Measurements from ENCODE around the gene SLAMF7.
"Not testable (repeated sequence)": the region's sequence is repeated elsewhere in the genome, so short reads cannot be mapped to it uniquely, and the experiment has no call there.

The SLAMF7 gene

DNA sequence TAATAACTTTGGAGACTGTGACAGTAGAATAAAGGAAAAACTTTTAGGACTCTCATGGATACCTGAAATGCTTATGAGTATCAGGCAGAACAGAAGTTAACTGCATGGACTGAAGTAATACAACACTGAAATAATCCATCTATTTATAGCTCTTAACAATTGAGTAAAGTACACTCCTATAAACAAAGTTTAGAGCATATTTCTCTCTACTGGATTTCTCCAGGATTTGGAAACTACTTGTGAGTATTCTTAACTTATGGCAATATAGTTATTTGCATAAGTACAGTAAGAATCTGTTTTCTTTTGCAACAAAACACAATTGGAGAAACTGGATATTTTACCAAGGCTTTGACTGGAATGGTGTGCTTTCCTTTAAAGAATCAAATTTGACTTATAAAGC, 17.6 kb upstream of the SLAMF7 start:
- no peak for DNase-seq

DNA sequence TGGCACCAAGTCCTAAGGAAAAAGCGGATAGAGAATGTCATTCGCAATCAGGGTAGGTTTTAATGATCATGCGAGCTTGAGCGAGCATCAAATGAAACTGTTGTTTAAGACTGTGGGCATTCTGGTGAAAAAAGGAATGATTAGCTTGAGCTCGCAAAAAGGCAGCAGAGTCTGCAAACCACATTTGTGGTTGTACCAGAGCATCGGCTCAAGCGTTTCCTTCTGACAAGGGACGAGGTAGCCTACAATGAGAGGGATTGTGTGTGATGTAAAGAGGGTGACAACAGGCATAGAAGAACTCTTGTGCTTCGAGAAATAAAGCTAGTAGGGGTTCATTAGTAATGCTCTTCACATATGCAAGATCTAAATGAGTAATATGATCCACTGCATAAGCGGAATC, 16.3 kb upstream of the SLAMF7 start:
- no peak for DNase-seq

DNA sequence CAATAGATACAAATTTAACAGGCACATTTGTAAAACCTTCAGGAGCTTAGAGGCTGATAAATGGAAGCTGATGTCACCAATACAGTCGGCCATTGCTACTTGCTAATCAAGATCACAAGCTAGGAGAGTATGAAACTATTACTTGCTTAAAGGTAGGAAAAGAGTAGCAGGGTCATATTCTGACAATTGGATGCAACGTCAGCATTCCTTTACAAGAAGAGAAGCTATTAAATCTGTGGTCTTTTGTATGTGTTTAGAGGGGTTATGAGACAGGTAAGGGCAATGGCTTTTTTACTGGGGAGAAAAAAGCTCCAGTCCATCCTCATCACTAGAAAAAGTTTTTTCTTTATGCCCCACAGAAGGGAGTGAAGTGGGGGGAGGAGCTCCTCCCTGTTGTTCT, 15.7 kb upstream of the SLAMF7 start:
- no peak for DNase-seq

DNA sequence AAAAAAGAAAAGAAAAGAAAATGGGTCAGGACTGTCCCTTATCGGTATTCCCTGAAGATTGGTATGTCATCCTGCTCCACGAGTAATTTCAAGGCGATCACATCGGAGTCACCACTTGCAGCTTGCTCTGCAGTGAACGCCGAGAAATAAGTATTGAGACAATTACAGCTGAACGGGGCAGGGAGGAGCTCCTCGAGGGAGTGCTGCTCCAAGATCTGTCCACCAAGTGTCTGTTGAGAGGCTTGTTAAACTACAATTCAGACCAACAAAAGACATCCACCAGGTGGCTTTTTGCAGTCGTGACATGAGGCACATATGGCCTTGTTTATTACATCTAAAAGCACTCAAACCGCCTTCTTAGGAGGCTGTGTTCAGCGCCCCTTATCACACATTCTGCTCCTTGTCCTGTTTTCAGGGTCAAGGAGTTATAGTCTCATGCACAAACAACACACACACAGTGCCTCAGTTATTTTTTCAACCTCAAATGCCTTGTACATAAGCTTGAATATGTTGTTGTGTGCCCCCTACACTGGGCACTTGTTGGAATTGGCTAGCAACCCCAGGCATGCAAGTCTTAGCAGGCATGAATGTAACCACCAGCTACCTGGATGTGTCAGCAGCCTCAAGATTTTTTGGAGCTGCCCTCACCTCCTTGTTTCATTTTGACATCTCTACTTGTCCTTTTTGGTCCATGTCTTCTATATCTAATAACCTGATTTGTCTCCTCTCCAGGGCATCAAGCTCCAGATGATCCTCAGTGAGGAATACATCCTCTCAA, 14.4 kb upstream of the SLAMF7 start:
- no peak for DNase-seq

DNA sequence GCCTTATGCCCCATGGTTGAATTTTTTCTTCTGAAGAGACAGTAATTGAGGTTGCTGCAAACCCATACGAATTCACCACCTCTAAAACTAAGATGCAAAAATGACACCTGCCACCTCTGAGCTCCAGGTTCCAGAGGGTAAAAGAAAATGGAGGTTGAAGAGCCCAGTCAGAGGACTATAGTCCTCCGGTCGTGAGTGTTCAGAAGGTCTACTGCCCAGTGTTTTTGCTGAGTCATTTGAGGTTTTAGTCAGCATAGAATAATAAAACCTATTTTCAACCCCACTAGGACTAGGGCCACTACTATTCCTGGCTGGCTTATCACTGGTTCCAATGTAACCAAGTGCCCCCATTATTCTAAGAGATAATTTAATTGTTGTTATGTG, 12.9 kb upstream of the SLAMF7 start:
- no peak for DNase-seq

DNA sequence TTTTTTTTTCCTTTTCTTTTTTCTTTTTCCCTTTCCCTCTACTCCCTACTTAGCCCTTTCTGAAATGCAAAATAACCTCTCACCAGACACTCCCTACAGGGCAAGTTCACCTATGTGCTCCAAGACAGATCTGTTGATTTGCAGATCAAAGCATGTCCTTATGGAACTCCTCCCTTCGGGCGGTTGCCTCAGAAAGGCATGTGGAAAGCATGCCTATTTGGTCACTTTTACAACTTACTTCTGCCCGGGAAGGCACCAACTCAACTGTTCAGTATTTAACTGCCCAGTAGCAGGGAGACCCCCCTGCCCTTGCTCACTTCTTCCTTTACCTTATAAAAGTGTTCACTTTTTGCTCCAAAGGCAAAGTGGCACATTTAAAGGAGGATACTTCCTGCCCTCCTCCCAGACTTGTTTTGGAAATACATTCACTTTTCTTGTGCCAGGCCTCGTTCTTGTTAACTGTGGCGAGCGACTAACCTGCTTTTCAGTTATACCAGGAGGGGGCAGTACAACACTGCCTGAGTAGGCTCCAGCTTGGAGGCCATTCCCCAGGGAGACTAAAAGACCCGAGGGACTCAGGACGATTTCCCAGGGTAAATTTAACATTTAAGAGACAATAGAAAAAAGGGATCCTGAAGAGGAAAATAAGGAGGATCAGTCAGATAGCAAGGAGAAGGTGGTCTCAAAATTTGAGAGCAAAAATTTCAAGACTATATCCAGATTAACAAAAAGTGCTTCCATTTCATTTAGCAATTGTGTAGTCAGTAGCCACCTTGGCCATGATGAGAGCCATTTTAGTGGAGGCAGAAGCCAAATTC, 12.3 kb upstream of the SLAMF7 start:
- DNase-seq, result peak; percentile 56

DNA sequence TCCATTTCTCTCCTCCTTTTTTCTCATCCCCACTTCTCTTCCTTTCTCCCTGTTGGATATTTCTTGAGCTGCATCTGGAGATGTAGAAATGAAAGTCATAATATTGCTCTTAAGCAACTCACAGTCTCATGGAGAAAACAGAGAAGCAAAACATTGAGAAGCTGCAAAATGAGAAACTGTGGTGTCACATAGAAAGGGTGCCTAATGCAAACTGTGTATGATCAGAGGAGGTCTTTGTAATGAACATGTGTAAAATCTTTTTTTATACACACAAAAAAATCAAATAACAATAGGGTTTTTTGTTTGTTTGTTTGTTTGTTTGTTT, 11.8 kb upstream of the SLAMF7 start:
- no peak for DNase-seq

DNA sequence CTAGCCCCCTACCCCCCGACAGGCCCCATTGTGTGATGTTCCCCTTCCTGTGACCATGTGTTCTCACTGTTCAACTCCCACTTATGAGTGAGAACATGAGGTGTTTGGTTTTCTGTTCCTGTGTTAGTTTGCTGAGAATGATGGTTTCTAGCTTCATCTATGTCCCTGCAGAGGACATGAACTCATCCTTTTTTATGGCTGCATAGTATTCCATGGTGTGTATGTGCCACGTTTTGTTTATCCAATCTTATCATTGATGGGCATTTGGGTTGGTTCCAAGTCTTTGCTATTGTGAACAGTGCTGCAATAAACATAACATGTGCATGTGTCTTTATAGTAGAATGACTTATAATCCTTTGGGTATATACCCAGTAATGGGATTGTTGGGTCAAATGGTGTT, 7.5 kb upstream of the SLAMF7 start:
- not testable (repeated sequence) for DNase-seq

DNA sequence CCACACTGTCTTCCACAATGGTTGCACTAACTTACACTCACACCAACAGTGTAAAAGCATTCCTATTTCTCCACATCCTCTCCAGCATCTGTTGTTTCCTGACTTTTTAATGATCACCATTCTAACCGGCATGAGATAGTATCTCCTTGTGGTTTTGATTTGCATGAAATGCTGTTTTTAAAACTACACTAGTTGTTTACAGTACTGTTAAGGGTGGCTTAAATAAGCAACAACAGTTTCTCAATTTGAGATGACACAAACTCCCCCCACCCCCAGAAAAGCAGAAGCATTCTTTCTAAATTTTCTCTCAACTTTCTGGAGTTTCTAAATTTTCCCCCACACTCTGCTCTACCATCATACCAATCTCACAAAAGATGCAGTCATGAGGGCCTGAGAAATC, 7.1 kb upstream of the SLAMF7 start:
- no peak for DNase-seq

DNA sequence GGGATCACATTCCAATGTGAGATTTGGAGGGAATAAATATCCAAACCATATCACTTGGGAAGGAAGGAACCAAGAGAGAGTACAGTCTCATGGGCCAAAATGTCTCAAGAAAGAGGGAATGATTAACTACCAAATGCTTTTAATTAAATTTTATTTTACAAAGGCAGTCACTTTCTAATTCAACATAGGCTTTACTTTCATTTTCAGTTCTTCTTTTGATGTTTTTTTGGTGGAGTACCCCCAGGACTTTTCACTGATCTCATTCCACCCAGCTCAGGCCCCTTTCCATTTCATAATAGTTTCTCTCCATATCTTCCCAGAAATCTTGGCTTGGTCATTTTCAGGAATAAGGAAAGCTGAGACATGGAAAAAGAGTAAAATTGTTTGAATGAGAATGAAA, 5.1 kb upstream of the SLAMF7 start:
- DNase-seq, result no peak

DNA sequence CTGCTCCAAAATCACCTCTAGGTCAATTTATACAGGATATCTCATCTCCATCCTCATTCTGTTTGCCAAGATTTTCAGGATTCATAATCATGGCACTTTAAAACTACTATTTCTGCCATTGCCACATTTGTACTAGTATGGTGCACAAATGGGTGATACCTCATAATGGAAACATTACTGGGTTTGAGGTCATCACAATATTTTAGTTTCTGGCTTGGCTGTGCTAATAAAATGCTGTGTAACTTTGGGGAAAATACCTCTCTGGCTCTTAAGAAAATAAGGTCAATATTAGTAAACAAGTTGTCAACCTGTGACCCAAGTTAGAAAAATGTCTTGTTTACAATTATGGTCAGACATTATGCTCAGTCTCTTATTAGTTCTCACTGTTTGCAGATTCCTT, 4.7 kb upstream of the SLAMF7 start:
- DNase-seq, result no peak

DNA sequence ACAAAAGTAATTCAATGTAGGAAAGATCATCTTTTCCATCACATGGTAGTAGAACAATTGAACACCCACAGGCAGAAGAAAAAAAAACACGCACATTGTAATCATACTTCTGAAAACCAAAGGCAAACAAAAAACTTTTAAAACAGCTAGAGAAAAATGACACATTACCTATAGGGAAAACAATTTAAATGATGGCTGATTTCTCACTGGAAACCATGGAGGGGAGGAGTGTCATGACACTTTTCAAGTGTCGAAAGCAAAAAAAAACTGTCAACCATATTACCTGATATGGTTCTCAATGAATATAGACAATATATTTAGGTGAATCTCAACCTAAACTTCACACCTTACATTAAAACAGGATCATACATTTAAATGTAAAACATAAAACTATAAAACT, 776 bp upstream of the SLAMF7 start:
- no peak for DNase-seq

DNA sequence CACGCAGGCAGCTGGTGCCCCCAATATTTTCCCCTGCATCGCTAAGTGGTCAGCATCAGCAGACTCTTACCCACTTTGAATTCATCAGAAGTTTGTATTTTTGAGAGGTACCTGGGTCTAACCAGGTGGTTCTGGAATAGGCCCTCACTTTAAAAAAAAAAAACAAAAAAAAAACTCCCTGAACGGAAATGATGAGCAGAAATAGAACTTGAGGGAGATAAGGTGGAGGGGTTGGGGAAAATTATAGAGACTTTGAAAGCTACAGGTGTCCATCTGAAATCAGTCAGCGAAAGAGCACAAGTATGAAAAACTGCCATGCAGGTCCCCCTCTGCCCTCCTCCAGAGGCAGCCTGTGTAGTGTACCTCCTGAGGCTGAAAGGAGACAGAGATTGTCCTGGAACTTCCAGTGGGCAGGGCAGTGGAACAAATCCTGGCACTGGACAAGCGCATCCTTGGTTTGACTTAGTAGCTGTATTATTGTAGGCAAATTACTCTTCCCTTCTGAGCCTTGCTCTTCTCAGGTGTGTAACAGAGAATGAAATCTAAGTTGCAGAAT, 1.2 kb downstream of the SLAMF7 start:
- no peak for DNase-seq

DNA sequence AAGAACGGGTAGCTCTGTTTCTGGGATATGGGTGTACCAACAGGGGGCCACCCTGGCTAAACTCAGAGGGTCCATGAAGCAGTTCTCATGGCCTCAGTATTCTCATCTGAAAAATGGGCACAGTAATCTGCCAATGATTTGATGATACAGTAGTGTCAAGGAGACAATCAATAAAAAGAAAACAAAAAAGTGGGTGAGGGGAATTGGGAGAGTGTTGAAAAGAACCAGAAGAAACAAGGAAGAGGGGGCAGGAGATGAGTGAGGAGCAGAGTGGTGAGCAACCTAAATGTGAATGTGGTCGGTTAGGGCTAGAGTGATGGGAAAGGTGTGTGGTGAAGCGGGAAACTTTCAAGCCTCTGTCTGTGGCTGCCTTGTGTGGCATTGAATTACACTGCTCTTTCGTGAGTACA, 2.0 kb downstream of the SLAMF7 start:
- no peak for DNase-seq

DNA sequence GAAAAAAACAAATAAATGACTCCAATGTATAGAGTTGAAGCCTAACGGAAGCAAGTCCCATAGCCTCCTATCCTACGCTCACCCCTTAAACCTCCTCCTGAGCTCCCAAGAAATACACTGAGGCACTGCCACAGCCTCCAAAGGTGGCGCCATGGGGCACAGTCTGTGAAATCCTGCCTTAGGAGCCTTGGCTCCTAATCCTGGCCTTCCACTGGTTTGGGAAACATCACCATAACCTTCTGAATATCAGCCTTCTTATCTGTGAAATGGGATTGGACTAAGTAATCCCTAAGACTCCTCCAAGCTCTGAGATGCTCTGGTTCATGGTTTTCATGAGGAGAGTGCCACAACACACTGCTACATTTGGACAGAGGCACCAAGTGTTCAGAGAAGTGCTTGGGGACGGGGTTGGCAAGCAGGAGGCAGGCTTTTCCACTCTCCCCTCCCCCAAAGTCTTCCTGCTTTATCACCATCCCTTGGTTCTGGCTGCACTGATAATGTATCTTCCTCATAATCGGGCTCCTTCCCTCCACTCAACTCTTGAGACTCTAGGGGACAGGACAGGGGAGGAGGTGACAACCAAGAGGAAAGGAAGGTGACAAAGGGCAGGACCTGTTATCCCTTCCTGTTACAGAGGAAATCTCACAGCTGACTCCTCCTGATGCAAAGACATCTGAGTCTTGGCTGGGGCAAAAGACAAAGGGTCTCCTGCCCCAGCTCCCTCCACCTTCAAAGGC, 2.7 kb downstream of the SLAMF7 start:
- DNase-seq, result no peak

DNA sequence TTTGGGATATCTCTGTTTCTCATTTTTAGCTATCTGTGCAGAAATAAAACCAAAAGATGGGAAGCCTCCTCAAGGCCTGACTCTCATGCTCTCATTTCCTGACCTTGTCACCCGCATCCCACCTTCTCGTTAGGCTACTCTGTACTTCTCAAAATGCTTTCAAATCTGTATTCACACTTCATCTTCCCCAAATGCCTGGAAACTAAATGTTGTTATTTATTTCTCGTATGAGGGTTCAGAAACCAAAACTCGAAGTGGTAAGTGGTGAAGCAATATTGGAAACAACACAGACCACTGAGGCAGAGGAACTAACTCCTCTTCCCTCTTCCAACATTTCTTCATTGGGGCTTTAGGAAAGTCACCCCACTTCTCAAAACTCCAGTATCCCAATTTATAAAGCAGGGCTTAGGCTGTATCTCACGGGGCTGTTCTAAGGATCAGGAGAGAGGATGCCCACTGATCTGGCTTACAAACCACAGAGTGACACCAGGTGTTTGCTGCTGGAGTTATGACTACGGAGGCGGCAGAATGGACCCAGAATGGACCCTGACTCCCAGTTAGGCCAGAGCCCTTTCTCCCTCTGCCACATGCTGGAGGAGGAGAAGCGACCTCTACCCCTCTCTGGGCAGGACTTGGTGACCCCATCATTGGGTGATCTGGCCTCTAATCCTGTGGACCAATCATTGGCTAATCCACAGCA, 3.5 kb downstream of the SLAMF7 start:
- DNase-seq, result no peak

DNA sequence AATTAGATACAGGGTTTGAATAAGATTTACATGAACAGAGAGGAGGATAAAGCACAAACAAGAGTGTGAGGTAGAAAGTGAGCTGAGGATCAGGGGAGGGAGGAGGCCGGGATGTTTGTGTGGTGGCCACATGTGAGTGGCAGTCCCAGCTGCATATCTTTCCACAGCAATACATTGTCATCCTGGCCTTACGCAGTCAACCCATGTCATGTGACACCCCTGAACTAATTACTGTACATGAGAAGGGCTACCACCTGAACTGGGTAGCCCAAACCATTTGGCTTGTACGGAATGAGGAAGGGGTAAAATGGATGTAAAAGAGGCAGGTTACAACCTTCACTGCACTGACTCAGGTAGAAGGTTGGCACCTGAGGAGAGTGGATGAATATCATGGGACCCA, 4.2 kb downstream of the SLAMF7 start:
- no peak for DNase-seq

DNA sequence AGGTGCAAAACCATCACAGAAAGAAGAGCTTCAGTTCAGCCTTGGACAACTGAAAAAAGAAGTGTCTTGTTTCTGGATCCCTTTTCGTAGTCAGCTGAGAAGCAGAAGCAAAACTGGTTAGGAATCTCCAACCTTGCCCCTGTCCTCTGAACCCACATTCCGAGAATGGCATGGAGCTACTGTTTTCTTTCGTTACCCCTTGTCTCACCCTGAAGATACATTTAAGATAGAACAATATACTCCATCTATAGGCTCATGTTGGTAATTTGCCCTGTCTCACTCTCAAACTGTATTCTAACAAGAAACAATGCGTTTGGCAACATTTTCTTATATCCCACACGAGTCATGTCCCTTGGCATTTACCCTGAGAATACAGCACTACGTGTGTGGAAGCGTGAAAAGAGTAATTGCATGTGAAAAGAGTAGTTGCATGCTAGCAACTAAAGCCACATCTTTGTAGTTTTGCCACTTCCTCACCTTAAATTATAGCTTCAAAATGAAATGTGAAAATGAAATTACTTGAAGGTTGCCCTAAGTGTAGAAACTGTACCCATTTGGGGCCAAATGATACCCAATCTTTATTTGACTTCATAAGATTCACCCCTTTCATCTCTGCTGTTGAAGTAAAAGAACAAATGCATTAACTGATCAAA, 5.3 kb downstream of the SLAMF7 start:
- DNase-seq, result no peak

DNA sequence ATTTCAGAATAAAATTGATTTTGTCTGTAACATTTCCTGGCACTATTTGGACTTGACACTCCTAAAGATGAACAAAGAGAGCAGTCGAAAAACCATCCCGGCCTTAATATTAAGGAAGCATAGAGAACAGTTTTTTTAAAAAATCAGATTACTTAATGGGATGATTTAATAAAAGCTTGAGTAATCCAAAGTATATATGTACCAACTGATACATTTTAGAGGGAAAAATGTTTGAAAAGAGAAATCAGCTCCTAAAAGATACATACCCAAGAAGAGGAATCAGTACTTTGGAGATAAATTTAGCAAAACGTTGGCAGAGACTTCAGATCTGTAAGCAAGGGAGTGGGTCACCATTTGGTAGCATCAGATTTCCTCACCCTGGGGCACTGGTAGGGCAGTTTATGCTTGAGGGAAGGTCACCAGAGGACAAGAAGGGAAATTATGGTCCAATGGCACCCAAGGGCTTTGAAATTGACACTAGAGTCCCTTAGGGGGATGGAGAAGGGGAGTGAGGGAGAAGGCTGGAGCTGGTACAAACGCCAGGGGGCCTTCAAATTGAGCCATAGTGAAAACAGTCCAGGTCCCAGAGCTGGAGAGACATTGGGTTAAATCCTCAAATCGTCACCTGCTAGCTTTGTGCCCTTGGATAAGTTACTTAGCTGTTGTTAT, 5.9 kb downstream of the SLAMF7 start:
- no peak for DNase-seq

DNA sequence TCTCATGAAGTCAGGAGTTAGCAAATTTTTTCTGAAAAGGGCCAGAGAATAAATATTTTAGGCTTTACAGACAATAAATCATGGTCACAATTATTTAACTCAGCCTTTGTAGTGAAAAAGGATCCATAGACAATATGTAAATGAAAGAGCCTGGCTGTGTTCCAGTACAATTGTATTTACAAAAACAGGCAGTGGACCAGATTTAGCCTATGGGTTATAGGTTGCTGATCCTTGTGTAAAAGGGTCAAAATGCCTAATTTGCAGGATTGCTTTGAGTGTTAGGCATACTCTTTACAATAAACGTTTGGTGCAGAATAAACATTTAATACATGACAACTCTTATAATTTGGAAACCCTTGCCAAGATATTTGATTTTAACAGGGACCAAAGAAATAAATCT, 6.5 kb downstream of the SLAMF7 start:
- no peak for DNase-seq

DNA sequence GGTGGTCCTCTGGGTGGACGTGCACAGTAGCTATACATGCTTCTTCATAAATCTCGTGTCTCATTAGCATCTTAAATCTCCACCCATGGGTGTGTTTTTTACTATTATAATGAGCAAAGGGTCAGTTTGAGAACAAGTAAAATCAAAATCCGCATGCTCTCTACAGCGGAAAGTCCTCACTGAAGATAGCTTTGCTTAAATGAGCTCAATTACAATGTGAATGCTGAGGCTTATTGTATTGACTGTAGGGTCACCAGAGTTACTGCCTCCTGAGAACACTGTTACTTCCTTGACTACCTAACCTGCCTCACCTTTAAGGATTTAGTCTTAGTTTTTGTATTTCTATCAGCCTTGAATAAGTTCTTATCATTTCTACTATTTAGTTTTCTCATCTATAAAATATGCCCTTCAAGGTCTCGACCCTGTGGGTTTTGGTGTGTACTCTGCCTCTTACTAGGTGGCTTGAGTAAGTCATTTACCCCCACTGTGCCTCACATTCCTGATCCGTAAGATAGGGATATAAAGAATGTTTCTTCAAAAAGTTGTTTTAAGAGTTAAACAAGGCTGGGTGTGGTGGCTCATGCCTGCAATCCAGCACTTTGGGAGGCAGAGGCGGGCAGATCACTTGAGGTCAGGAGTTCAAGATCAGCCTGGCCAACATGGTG, 7.9 kb downstream of the SLAMF7 start:
- DNase-seq, result no peak

Data from activated CD8-positive, alpha-beta memory T cell treated with anti-CD3 and anti-CD28 coated beads, Interleukin-2, amount 50 U/mL, for 4 hours (primary cell).